NCI-H1930 (cell line): ENCODE measurements around the gene KIAA0232.
"Not testable (repeated sequence)": the region's sequence is repeated elsewhere in the genome, so short reads cannot be mapped to it uniquely, and the experiment has no call there.

Source experiments
- DNase-seq, 2 experiments: peaks; one replicate each; lab custom pipeline; 2025; lab: John Stamatoyannopoulos, UW

The KIAA0232 gene

GRCh38 chr4:6777636-6778281 lies 4.8 kb upstream of the KIAA0232 start:
- DNase-seq: no peak

DNA sequence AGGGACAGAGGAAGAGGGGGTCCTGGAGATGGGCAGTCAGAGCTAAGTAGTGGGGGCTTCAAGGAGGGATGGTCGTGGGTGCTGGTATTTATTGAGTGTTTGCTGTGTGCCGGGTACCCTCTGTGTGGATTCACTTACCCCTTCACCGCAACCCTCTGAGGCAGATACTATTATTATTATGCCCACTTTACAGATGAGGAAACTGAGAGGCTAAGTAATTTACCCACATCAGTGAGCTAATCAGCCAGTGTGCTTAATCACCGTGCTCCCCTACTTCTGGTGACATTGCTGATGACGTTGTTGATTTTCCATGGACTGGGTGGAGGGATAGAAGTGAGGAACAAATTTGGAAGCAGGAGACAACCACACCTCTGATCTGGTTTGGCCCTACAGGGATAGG lies 4.1 kb upstream of the KIAA0232 start:
- DNase-seq: no peak

DNA sequence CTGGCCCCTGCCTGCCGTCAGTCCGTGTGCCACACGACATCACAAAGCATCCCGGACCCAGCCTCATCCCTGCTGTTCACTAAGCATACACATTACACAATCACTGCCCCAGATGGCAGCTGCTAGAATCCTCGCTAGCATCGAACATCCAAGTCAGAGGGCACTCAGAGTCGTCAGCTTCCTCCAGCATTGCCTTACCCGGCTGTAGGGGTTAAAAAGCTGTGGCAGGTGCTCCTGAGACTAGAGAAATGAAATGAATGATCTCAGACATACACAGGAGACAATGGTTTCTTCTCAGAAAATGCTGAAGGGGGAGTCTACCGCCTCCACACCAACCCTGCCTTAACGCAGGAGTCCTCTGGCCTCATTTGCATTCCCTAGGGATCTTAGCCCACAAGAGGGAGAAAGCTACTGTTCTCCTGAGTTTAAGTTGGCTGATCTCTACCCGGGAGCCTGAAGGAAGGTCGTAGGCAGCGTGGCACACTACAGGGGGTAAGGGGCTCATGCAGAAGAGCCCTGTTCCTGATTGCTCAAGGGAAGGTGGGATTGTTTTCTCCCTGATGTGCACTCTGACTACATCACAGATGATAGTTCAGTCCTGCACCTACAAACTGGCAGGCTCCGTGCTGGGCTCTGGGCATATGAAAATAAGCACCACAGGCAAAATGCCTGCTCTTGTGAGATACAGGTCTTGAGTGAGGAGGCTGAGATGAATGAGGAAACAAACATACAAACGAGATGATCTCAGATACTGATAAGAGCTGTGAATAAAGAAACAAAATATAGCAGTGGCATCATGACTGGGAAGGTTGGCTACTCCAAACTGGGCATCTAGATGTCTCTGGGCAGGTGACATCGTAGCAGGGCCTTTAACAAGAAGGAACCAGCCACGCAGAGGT lies 2.6 kb upstream of the KIAA0232 start:
- no peak for DNase-seq

- no peak for DNase-seq
Observed at GRCh38 chr4:6781113-6781512, 1.4 kb upstream of the KIAA0232 start.

- no peak for DNase-seq
Observed at GRCh38 chr4:6781561-6781960, 966 bp upstream of the KIAA0232 start.

DNA sequence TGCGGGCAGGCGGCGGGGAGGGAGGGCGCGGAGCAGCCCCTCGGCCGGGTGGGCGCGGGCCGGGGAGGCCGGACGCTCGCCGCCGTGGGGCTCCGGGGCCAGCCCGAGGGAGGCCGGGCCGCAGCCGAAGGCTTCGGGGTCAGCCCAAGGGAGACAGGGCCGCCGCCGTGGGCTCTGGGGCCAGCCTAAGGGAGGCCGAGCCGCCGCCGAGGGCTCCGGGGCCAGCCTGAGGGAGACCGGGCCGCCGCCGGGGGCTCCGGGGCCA lies 251 bp downstream of the KIAA0232 start:
- DNase-seq: no peak

DNA sequence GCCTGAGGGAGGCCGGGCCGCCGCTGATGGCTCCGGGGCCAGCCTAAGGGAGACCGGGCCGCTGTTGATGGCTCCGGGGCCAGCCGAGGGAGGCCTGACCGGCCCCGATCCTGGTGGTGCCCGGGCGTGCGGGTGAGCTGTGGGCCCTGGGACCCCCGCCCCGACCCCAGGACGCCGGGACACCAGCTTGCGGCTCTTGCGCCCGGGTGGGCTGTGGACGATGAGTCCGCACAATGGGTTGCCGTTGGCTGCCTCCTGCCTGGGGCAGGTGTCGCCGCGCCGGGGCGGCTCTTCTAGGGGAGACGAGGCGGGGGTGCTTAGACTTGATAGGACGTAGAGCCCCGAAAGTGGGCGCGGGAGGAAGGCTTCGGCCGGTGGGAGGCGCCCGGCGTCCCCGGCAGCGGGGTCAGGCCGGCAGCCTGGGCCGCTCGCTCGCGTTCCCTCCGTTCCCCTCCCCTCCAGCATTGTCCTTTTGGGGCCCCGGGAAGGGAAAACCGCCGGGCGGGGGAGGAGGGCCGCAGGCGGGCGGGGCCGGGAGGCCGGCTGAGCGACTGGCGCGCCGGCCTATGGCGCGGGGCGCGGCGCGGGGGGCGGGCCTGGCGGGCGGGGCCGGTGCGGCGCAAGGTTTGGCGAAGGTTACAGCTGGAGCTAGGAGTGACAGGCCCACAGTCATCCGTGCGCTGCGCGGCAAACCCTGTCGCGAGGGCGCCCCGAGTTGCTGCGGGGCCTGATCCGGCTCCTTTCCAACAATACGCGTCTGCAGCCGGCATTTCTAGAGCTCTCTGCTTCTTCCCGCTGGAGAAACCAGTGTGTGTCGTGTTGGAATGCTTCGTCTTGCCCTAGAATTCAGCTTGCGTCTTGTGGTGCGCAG lies 819 bp downstream of the KIAA0232 start:
- DNase-seq: peak; percentile 60 to 86

GRCh38 chr4:6785572-6785925 lies 3.0 kb downstream of the KIAA0232 start:
- no peak for DNase-seq

- no peak for DNase-seq
Observed at GRCh38 chr4:6788123-6788522, 5.6 kb downstream of the KIAA0232 start.

DNA sequence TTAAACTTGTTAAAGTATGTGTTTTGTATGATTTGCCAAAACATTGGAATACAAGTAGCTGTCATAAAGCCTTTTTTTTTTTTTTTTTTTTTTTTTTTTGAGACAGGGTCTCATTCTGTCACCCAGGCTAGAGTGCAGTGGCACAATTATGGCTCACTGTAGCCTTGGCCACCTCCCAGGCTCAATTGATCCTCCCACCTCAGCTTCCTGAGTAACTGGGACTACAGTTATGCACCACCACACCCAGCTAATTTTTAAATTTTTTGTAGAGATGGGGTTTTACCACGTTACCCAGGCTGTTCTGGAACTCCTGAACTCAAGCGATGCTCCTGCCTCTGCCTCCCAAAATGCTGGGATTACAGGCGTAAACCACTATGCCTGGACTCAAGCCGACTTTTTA lies 8.7 kb downstream of the KIAA0232 start:
- not testable (repeated sequence) for DNase-seq

GRCh38 chr4:6791796-6792195 lies 9.3 kb downstream of the KIAA0232 start:
- DNase-seq: not testable (repeated sequence)

- DNase-seq: no peak
Observed at GRCh38 chr4:6794189-6794588, 11.7 kb downstream of the KIAA0232 start.

DNA sequence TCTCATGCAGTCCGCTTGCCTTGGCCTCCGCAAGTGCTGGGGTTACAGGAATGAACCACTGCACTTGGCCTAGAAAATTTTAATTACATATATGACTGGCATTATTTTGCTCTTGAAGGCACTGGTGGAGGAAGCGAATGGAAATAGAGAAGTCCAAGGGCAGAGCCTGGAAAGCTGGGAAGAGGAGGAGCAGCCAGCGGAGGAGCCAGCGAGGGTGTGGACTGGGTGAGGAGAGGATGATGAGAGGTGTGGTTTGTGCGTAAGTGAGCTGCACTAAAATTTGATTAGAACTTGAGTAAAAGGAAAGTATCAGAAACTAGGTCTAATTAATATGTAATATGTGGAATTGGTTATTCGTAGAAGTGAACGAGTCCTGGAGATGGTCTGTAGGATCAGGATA lies 13.3 kb downstream of the KIAA0232 start:
- no peak for DNase-seq

- DNase-seq: not testable (repeated sequence)
Observed at GRCh38 chr4:6797368-6797767, 14.8 kb downstream of the KIAA0232 start.

DNA sequence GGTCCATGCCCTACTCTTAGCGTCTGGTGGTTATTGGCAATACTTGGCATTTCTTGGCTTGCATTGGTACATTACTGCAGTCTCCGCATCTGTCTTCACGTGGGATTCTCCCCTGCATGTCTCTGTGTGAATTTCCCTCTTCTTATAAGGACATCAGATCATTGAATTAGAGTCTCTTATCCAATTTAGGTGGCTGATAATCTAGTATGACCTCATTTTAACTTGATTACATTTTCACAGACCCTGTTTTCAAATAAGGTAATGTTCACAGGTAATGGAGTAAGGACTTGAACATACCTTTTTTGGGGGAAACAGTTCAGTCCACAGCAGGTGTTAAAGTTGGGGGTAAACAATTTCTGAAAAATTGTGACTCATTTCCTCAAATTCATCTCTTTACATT lies 16.6 kb downstream of the KIAA0232 start:
- no peak for DNase-seq

DNA sequence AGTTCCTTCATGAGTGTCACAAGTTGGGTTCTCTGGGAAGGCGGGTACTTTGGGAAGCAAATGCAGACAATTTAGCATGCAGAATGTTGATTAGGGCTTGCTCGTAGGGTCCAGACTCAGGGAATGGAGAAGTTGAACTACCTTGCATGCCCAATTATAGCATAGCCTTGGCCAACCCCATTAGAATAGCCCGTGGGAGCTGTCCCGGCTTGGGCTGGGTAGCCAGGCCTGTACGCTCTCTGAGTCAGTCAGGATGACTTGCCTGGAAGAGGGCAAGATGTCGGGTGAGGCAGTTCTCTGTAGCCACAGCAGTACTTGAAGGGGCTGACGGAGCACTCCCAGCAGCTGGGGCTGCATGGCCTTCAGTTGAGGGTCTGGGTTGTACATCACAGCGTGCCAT lies 19.5 kb downstream of the KIAA0232 start:
- no peak for DNase-seq

DNA sequence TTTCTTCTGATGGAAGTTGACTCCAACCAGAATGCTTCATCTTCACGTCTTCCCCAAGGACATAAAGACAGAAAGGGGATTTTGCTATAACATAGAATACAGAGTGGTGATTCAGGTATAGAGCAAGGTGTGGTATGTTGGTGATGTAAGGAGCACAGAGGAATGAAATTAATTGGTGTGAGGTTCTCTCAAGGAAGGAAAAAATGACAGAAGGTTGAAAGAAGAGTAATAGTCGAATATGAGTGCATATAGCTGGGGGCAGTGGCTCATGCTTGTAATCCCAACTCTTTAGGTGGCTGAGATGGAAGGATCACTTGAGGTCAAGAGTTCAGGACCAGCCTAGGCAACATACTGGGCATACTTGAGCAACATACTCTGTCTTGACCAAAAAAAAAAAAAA lies 20.1 kb downstream of the KIAA0232 start:
- DNase-seq: no peak

- DNase-seq: no peak
Observed at GRCh38 chr4:6803246-6803645, 20.7 kb downstream of the KIAA0232 start.

DNA sequence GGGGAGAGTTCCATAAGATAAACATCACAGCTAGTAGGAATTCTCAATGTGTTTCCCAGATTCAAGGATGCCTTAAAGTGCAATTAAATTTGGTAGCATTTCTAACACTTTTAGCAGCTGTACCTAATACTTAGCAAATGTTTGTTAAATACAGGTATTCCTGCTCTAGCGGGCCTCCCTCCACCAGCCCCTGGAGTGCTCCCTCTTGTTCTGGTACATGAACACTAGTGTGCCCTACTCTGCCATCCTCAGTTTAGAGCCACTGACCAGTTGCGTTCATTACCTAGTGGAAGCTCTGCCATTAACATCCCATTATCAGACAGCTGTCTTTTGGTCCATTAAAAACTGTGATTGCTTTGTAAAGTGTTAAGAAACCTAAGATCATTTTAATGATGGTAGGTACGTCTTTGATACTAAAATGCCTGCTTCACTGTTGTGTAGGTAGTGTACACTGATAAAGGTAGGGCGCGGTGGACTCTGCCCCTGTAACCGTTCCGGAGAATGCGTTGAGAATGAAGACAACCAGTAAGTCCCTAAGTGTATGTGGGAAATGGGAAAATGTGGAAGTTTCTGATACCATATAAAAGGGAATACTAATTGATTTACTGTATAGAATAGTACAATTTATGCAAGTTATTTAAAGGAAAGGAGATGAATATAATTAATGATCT lies 21.7 kb downstream of the KIAA0232 start:
- no peak for DNase-seq

GRCh38 chr4:6806924-6807626 lies 24.5 kb downstream of the KIAA0232 start:
- no peak for DNase-seq

- no peak for DNase-seq
Observed at GRCh38 chr4:6808259-6808658, 25.7 kb downstream of the KIAA0232 start.

DNA sequence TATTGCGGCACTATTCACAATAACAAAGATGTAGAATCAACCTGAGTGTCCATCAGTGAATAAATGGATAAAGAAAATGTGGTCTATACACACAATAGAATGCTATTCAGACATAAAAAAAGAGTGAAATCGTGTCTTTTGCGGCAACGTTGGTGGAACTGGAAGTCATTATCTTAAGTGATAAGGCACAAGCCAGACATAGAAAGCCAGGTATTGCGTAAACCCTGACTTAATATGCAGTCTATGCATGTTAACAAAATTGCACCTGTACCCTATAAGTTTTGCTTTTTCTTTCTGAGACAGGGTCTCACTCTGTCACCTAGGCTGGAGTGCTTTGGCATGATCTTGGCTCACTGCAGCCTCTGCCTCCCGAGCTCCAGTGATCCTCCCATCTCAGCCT lies 28.6 kb downstream of the KIAA0232 start:
- no peak for DNase-seq
